Measurements from ENCODE around the gene SPDYE2. TPM values are rescaled to one million over a fixed set of nuclear protein-coding genes. Genes with fewer than 3 reads are reported as not detected.
"Not testable (repeated sequence)": the region's sequence is repeated elsewhere in the genome, so short reads cannot be mapped to it uniquely, and the experiment has no call there.

SPDYE2 gene, protein sequence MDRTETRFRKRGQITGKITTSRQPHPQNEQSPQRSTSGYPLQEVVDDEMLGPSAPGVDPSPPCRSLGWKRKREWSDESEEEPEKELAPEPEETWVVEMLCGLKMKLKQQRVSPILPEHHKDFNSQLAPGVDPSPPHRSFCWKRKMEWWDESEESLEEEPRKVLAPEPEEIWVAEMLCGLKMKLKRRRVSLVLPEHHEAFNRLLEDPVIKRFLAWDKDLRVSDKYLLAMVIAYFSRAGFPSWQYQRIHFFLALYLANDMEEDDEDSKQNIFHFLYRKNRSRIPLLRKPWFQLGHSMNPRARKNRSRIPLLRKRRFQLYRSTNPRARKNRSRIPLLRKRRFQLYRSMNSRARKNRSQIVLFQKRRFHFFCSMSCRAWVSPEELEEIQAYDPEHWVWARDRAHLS
- total RNA-seq = 0.31 TPM

- intact Hi-C loops (cut with DNase I) = not testable (repeated sequence)
- peak; percentile 56 for ATAC-seq
These were observed at the start of gene SPDYE2 for GRCh38 chr7:102550808-102551422. TSS of gene SPDYE2 (plus strand) at chr7:102551226. CDS start at chr7:102553256, 2,030 bp downstream.

GRCh38 chr7:102503141-102503540 is 47.9 kb upstream of the SPDYE2 start:
- intact Hi-C loops (cut with DNase I); DNase-seq (ENCODE audit: low spot score): not testable (repeated sequence)
- ATAC-seq = peak; percentile 16

More at GRCh38 chr7:102550808-102551422, at the start of gene SPDYE2:
- not testable (repeated sequence) for DNase-seq (ENCODE audit: low spot score)

GRCh38 chr7:102505298-102506185 is 45.5 kb upstream of the SPDYE2 start:
- DNase-seq (ENCODE audit: low spot score) = peak; percentile 57
- ATAC-seq; intact Hi-C loops (cut with DNase I): not testable (repeated sequence)

DNA sequence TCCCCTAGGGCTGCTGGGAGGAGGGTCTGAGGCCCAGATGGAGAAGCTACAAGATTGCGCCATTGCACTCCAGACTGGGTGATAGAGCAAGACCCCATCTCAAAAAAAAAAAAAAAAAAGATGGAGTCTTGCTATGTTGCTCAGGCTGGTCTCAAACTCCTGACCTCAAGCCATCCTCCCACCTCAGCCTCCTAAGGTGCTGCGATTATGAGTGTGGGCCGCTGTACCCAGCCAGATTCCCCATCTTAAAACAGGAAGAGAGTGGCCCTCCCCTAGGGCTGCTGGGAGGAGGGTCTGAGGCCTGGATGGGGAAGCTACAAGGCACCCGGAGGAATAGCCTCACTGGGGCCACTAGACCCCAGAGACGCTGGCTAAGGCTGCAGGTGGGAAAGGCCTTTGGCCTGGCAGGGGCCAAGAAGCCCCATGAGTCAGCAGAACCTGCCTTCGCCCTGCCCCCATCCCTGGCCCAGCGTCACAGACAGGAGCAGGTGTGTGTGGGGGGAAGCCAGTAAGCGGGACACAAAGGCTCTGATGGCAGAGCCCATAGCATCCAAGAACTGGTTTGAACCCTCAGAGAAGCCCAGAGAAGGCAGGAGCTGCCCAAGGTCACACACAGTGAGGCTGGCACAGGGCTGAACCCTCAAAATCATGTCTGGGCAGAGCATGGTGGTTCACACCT is 43.5 kb upstream of the SPDYE2 start:
- intact Hi-C loops (cut with DNase I); ATAC-seq: not testable (repeated sequence)
- peak; percentile 57 for DNase-seq (ENCODE audit: low spot score)

DNA sequence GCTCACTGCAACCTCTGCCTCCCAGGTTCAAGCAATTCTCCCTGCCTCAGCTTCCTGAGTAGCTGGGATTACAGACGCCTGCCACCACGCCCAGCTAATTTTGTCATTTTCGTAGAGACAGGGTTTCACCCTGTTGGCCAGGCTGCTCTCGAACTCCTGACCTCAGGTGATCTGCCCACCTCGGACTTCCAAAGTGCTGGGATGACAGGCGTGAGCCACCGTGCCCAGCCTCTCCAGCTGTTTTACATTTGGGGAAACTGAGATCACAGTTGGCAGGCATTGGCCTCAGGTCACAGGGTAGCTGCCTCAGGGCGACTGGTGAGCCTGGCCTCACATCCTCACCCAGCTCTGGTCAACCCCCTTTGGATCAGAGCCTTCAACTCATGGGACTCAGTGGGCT is 40.5 kb upstream of the SPDYE2 start:
- ATAC-seq; intact Hi-C loops (cut with DNase I): not testable (repeated sequence)
- peak; percentile 42 for DNase-seq (ENCODE audit: low spot score)

DNA sequence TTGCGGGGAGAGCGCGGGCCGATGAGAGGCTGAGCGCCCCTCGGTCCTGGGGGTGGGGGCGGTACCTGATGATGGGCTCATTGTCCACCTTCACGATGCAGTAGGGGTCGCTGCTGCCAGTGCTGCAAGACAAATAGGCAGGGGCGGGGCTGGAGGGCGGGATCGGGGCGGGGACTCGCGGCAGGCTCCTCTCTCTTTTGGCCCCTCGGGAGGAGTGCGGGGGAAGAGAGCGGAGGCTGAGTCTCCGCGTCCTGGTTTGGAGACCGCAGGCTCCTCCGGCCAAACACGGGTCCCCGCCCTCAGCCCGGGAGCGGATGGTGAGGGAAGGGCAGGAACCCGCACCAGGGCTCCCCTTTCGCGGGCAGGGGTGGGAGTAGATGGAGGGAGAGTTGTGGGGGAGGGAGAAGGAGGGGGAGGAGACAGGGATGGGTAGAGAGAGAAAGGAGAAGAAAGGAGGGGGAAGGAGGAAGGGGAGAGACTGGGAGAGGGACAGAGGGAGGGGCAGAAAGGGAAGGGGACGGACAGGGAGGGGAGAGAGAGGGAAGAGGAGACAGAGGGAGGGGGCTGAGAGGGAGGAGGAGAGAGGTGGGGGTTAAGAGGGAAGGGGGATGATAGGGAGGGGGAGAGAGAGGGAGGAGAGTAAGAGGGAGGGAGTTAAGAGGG is 39.0 kb upstream of the SPDYE2 start:
- peak; percentile 81 for ATAC-seq
- intact Hi-C loops (cut with DNase I); DNase-seq (ENCODE audit: low spot score): not testable (repeated sequence)

GRCh38 chr7:102512642-102513221 is 38.3 kb upstream of the SPDYE2 start:
- ATAC-seq (peak; percentile 45), DNase-seq (ENCODE audit: low spot score) (peak; percentile 73)
- intact Hi-C loops (cut with DNase I) = not testable (repeated sequence)

DNA sequence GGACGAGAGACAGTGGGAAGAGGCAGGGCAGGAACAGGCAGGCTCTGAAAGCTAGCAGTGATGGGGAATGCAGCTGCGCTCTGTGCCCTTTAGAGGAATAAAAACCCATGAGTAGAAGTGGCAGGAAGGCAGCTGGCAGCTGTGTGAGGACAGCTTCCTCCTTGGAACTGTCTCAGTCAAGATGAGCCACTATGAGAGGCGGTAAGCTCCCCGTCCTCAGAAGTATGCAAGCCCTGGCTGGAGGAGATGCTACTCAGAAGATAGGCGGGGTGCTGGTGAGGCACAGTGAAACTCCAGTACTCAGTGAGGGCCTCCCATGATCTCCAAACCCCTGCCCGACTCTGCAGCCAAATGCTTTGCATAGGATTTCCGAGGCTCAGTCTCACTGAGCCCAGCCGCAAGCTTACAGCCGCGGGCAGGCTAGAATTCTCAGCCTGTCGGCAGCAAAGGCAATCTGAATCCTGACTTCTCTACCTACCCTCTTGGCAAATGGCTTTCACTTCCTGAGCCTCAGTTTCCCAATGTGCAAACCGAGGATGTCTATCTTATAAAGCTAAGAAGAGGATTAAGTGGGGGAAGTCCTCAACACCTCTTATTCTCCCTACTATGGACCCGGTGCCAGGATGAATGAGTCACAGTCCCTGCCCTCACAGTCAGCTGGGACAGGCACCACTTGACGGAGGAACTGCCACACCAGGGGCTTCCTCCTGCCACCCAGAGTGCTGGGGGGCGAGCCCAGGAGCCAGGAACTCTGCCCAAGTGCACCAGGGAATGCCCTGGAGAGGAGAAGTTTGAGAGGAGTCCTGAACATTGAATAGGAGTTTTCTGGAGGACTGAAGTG is 35.9 kb upstream of the SPDYE2 start:
- DNase-seq (ENCODE audit: low spot score); intact Hi-C loops (cut with DNase I); ATAC-seq: not testable (repeated sequence)

GRCh38 chr7:102515889-102516288 is 35.1 kb upstream of the SPDYE2 start:
- ATAC-seq; DNase-seq (ENCODE audit: low spot score); intact Hi-C loops (cut with DNase I): not testable (repeated sequence)

- ATAC-seq; intact Hi-C loops (cut with DNase I); DNase-seq (ENCODE audit: low spot score): not testable (repeated sequence)
These were observed 34.1 kb upstream of the SPDYE2 start for GRCh38 chr7:102516951-102517350.

GRCh38 chr7:102517550-102518147 is 33.4 kb upstream of the SPDYE2 start, which contains the start of gene RASA4B:
TSS of gene RASA4B (minus strand) at chr7:102517777. CDS start at chr7:102517710, 67 bp downstream.
- ATAC-seq (peak; percentile 93), DNase-seq (ENCODE audit: low spot score) (peak; percentile 60)
- intact Hi-C loops (cut with DNase I) = not testable (repeated sequence)

DNA sequence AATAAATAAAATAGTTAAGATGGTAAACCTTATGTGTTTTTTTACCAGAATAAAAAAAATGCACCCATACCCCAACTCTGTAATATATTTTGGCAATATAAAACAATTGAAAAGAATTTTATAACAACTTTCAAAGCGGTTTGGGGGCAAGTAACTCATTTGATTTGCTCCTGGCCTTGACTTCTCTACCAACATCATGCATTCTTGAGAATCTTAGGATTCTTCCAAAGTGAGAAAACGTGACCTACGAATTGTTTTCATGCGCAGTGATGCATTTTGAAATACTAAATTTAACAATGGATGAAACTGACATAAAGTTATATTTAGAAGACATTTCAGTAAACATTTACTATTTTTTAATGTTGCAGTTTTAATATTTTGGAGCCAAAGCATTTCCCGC is 30.2 kb upstream of the SPDYE2 start:
- intact Hi-C loops (cut with DNase I); DNase-seq (ENCODE audit: low spot score); ATAC-seq: not testable (repeated sequence)

- peak; percentile 39 for DNase-seq (ENCODE audit: low spot score)
- ATAC-seq; intact Hi-C loops (cut with DNase I): not testable (repeated sequence)
These were observed 26.2 kb upstream of the SPDYE2 start for GRCh38 chr7:102524803-102525202.

- ATAC-seq (peak; percentile 75), DNase-seq (ENCODE audit: low spot score) (peak; percentile 26)
- intact Hi-C loops (cut with DNase I) = not testable (repeated sequence)
These were observed 23.8 kb upstream of the SPDYE2 start for GRCh38 chr7:102527182-102527581.

DNA sequence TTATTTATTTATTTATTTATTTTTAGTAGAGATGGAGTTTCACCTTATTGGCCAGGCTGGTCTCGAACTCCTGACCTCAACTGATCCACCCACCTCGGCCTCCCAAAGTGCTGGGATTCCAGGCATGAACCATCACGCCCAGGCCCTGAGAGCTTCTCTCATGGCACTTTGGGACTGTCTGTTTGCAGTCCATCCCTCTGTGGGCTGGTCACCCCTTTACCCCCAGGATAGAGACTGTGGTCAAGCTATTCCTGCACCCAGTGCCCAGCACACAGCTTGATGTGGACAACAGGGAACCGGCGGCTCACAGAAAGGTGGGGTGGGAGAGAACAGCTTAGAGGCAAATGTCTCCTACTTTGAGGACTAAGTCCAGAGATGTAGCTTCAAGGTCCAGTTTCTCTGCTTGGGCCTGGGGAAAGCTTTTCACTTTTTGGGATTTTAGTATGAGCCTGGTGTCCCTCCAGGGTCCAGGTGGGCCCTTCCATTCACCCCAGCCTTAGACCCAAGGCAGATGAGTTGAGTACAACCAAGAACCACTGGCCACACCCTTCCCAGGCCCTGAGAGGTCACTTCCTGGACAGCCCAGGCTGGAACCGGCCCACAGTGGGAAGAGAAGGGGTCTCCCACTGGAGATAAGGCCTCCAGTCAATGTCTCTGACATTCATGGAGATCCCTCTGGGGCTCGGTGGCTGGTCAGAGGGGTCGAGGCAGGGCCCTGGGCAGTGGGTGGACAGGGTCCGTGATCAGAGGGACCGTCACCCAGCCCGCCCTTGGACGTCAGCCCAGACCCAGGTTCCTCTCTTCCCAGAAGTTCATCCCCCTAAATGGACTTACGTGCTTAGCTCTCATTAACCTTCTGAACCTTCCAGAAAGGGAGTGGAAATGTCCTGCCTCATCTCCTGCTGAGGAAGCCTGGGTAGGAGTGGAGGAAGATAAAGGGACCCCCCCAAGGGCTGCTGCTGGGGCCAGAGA is 22.9 kb upstream of the SPDYE2 start:
- intact Hi-C loops (cut with DNase I) = not testable (repeated sequence)
- DNase-seq (ENCODE audit: low spot score) = peak; percentile 39
- peak; percentile 11 for ATAC-seq

All from sciatic nerve (tissue), 2 donors.